IPS-18a (cell line): ENCODE data around the gene YIF1A.

ENCODE experiments used
- H3K27ac ChIP-seq: one replicate; pipeline ENCODE4 v1.5.1; 2013; ENCODE audit warnings: low read length
- H3K27me3 ChIP-seq: one replicate; pipeline ENCODE4 v1.6.1; 2013; ENCODE audit warnings: mild to moderate bottlenecking, low read length; ENCODE audit not compliant: control insufficient read depth, insufficient read depth
- H3K36me3 ChIP-seq: one replicate; pipeline ENCODE4 v1.6.1; 2013; ENCODE audit warnings: low read depth, low read length; ENCODE audit not compliant: control insufficient read depth
- H3K4me1 ChIP-seq: one replicate; pipeline ENCODE4 v1.6.1; 2013; ENCODE audit warnings: low read depth, low read length; ENCODE audit not compliant: control insufficient read depth
- H3K4me3 ChIP-seq: one replicate; pipeline ENCODE4 v1.5.1; 2013; ENCODE audit warnings: low read length
- H3K9ac ChIP-seq: one replicate; pipeline ENCODE4 v1.6.1; 2013; ENCODE audit warnings: mild to moderate bottlenecking, low read length, moderate library complexity
- H3K9me3 ChIP-seq: one replicate; pipeline ENCODE4 v1.6.1; 2013; ENCODE audit warnings: low read depth, low read length; ENCODE audit not compliant: control insufficient read depth

Gene YIF1A

GRCh38 chr11:66288671-66289547 is at the start of gene YIF1A:
TSS of gene YIF1A (minus strand) at chr11:66289143. CDS start at chr11:66288985, 158 bp downstream.
- Histone ChIP-seq H3K27ac (no peak within 1 kb of the TSS), H3K4me3 (peak within 1 kb of the TSS; percentile 76), H3K9ac (peak within 1 kb of the TSS; percentile 86), H3K27me3 (peaks cover 34% of the 10 kb centered on the region), H3K36me3 (no peaks in the 10 kb centered on the region), H3K9me3 (no peaks in the 10 kb centered on the region), H3K4me1 (peaks cover 7% of the 10 kb centered on the region)

DNA sequence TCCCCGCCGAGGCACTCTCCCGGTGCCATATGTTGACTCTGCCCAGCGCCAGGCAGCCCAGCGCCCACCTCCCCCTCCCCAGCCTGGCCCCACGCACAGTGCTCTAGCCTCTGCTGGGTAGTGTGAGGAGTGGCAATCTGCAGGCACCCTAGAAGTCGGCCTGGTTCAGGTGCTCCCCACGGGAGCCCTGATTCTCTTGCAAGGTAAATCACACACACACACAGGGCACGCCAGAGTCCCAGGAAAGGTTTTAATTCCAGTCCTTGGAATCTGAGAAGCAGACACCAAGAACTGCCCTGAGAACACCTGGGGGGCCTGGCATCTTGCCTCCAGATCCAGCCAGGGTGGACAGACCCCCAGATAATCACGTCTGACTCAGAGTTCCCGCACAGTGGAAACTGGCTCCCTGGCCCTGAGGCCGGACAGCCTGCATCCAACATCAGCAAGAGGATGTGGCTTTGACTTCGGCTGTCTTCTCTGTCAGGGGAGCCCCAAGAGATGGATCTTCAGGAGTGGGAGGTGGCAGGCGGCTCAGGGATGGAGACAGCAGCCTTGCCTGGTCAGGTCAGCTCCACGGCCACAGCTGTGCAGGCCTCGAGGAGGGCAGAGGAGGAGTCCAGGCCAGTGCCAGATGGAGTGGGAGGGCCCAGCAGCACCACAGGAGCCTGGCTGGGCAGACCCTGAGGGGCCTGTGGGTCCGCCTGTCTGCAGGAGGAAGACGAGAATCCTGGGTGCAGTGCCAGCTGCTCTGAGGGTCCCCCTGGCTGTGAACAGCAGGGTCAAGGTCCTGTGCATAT is 48.4 kb upstream of the YIF1A start:
- Histone ChIP-seq H3K36me3 (peaks cover 23% of the 10 kb centered on the region), H3K4me1 (peaks cover 10% of the 10 kb centered on the region), H3K27me3 (no peaks in the 10 kb centered on the region), H3K4me3 (no peak overlapping the region), H3K27ac (peak overlapping the region; percentile 30), H3K9ac (no peak overlapping the region), H3K9me3 (no peaks in the 10 kb centered on the region)

DNA sequence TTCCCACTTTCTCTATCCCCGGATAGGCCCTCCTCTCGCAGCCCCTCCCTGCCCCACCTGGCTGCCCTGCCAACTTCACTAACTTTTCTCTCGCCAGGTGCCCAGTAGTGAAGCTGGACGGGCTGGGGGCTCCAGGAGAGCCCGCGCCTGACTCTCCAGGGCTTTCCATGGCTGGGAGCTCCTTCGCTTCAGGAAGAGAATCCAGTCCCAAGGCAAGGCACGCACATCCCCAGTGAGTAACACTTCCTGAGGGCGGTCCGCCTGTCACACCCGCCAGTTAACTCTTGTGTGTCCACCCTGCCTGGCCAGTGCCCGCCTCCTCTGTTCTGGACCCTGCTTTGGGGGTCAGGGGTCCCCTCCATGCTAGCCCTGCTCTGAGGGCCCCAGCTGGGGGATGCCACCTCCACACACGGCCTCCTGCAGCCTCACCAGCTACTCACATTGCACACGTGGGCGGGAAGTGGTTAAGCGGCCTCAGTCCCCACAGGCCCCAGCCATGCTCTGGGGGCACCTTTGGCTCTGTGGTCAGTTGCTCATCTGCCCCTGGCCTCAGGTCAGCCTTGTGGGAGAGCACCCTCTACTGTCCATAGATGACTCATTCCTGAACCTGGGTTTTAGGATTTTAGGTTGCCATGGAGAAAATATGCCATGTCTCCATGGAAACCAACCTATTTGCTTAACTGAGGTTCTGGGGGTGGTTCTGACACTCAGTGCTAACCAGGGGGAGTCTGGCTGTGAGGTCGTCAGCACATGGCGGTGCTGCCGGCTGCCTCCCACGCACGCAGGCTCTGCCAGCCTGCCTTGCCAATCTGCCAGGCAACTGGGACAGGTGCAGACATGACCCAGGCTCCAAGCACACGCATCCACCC is 47.5 kb upstream of the YIF1A start, which contains the start of gene RIN1:
Gene RIN1, minus strand, starts transcription at position 201 of the 869 bp plus-strand sequence. Its CDS starts 32 bp downstream, at position 169.
- Histone ChIP-seq H3K36me3 (peaks cover 17% of the 10 kb centered on the region), H3K4me3 (peak within 1 kb of the TSS; percentile 62), H3K9ac (peak within 1 kb of the TSS; percentile 11), H3K27ac (peak within 1 kb of the TSS; percentile 30), H3K4me1 (peaks cover 10% of the 10 kb centered on the region), H3K27me3 (no peaks in the 10 kb centered on the region), H3K9me3 (no peaks in the 10 kb centered on the region)

GRCh38 chr11:66335531-66336233 is 46.7 kb upstream of the YIF1A start:
- no peaks in the 10 kb centered on the region for H3K9me3 ChIP-seq
- H3K27me3 ChIP-seq = no peaks in the 10 kb centered on the region
- H3K4me1 ChIP-seq = peaks cover 10% of the 10 kb centered on the region
- peak overlapping the region; percentile 11 for H3K9ac ChIP-seq
- peak overlapping the region; percentile 62 for H3K4me3 ChIP-seq
- no peak overlapping the region for H3K27ac ChIP-seq
- H3K36me3 ChIP-seq = peaks cover 15% of the 10 kb centered on the region

DNA sequence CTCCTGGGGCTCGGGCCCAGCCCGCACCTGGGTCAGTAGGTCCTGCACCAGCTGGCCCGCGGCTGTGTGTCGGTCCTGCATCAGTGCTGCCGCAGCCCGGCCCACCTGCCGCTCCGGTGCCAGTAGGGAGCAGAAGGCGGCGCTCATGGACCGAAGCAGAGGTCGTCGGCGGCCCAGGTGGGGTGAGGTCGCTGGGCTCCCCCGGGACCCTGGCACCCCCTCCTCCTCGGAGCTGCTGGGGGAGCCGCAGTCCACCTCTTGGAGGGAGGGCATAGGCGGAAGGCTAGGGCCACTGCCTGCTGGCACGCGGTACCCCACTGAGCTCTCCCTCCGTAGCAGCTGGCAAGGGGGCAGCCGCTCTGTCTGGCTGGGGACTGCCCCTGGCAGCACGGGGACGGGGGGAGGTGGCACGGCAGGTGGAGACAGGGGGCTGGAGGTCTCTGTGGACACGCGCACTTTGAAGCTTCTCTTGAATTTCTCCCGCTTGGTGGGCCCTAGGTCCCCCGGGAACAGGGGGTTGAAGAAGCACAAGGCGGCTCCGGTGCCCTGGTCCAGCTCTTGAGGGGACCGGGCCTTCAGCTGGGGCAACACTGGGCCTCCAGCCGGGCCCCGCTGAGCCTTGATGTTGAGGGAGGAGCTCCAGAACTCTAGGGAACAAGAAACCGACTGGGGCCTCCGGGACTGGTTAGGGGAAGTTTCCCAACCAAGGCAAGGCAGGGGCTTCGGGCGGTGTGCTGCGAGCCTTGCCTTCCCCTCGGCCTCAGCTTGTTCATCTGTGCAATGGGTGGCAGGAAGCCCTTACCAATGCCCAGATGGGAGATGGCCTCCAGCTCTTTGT is 45.9 kb upstream of the YIF1A start:
- peak overlapping the region; percentile 62 for H3K4me3 ChIP-seq
- H3K27me3 ChIP-seq = no peaks in the 10 kb centered on the region
- peaks cover 10% of the 10 kb centered on the region for H3K4me1 ChIP-seq
- peaks cover 15% of the 10 kb centered on the region for H3K36me3 ChIP-seq
- no peak overlapping the region for H3K27ac ChIP-seq
- H3K9me3 ChIP-seq = no peaks in the 10 kb centered on the region
- H3K9ac ChIP-seq = no peak overlapping the region

DNA sequence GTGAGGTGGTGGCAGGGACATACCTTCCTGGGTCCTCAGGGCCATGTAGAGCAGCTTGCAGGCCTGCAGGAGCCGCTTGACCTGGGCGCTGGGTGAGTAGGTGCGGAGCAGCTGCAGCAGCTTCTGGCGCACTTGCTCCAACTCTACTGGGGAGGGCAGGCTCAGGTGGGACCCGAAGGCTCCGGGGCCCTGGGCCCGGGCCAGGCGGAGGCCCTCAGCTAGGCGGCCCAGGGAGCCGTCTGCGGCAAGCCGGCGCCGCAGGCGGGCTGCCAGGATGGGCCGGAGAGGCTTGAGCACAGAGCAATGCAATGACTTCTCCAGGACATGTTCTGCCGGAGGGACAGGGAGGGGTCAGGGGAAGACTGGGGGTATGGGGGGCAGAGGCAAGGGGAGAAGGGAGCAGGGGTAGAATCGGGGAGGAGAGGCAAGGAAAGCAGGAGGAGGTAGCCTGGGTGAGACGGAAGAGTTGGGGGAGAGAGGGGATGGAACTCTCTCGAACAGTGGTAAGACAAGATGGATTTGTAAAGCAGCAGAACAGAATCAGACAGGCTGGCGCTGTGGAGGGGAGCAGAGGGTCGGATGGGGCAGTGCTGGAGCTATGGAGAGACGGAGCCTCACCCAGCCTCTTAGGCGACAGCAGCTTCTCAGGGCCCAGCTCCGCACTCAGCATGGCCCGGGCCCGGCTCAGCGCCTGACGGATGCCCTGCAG is 45.1 kb upstream of the YIF1A start:
- H3K9ac ChIP-seq = no peak overlapping the region
- peaks cover 14% of the 10 kb centered on the region for H3K36me3 ChIP-seq
- peaks cover 10% of the 10 kb centered on the region for H3K4me1 ChIP-seq
- no peaks in the 10 kb centered on the region for H3K9me3 ChIP-seq
- no peak overlapping the region for H3K27ac ChIP-seq
- H3K27me3 ChIP-seq = no peaks in the 10 kb centered on the region
- no peak overlapping the region for H3K4me3 ChIP-seq

- Histone ChIP-seq H3K9me3 (no peaks in the 10 kb centered on the region), H3K36me3 (peaks cover 10% of the 10 kb centered on the region), H3K9ac (no peak overlapping the region), H3K4me3 (no peak overlapping the region), H3K4me1 (peaks cover 14% of the 10 kb centered on the region), H3K27me3 (no peaks in the 10 kb centered on the region), H3K27ac (no peak overlapping the region)
Measured at GRCh38 chr11:66333220-66333877, 44.4 kb upstream of the YIF1A start.

GRCh38 chr11:66332371-66333219 is 43.7 kb upstream of the YIF1A start:
- H3K9me3 ChIP-seq = no peaks in the 10 kb centered on the region
- H3K9ac ChIP-seq = no peak overlapping the region
- H3K36me3 ChIP-seq = peaks cover 6% of the 10 kb centered on the region
- no peak overlapping the region for H3K4me3 ChIP-seq
- peaks cover 5% of the 10 kb centered on the region for H3K27me3 ChIP-seq
- peaks cover 14% of the 10 kb centered on the region for H3K4me1 ChIP-seq
- no peak overlapping the region for H3K27ac ChIP-seq
